H1 (cell line): ENCODE data around the gene TPP1. TPM values are rescaled to one million over a fixed set of nuclear protein-coding genes. Genes with fewer than 3 reads are reported as not detected.

ENCODE experiments used
- CTCF ChIA-PET: fragments of 300-600 bp; sonication (Branson Sonifier 250); formaldehyde crosslinking; loops from one replicate; lab custom pipeline; 2021; ENCODE audit not compliant: partially characterized antibody; lab: Charles Lee
- POLR2A ChIA-PET: fragments of 300-600 bp; sonication (Branson Sonifier 250); formaldehyde crosslinking; loops from one replicate; lab custom pipeline; 2021; ENCODE audit warnings: inconsistent platforms; ENCODE audit not compliant: partially characterized antibody; lab: Charles Lee
- DNase-seq, 2 experiments: peaks; one replicate each; pipeline versions ENCODE4 v3.0.0 to v3.0.0-alpha.2; 2010 to 2022; ENCODE audit warnings: low spot score in 2 of 2, low read depth in 1 of 2, mixed read lengths in 1 of 2
- FAIRE-seq: peaks from 2 replicates; lab custom pipeline; 2011; peaks lifted over from hg19 to GRCh38; lab: Jason Lieb, UNC
- H2AFZ ChIP-seq: 2 replicates; pipeline ENCODE4 v1.8.1; 2012; ENCODE audit warnings: low read length, inconsistent platforms
- H2AK5ac ChIP-seq: 2 replicates; pipeline ENCODE4 v1.6.1; 2013; ENCODE audit warnings: low read depth, low read length
- H2BK120ac ChIP-seq: replicated peaks from 2 replicates; pipeline ENCODE3; 2013; ENCODE audit warnings: low read depth, low read length, inconsistent platforms
- H2BK12ac ChIP-seq: 2 replicates; pipeline ENCODE4 v1.6.1; 2013; ENCODE audit warnings: low read depth, low read length
- H2BK15ac ChIP-seq: 2 replicates; pipeline ENCODE4 v1.6.1; 2013; ENCODE audit warnings: low read length
- H2BK20ac ChIP-seq: 2 replicates; pipeline ENCODE4 v1.6.1; 2013; ENCODE audit warnings: low read length
- H2BK5ac ChIP-seq: 2 replicates; pipeline ENCODE4 v1.6.1; 2013; ENCODE audit warnings: low read depth, low read length
- H3K14ac ChIP-seq: 2 replicates; pipeline ENCODE4 v1.6.1; 2013; ENCODE audit warnings: inconsistent platforms; ENCODE audit not compliant: insufficient read length
- H3K18ac ChIP-seq: 2 replicates; pipeline ENCODE4 v1.6.1; 2013; ENCODE audit warnings: low read length; ENCODE audit errors: extremely low read depth
- H3K23ac ChIP-seq: 2 replicates; pipeline ENCODE4 v1.6.1; 2013; ENCODE audit warnings: inconsistent platforms; ENCODE audit not compliant: insufficient read length
- H3K23me2 ChIP-seq: 2 replicates; pipeline ENCODE4 v1.6.1; 2013; ENCODE audit warnings: low read depth, low read length
- H3K27ac ChIP-seq: 2 replicates; pipeline ENCODE4 v1.6.1; 2011; ENCODE audit warnings: low read depth, low read length, inconsistent platforms
- H3K27me3 ChIP-seq, 4 experiments: replicated peaks in 1 of 4; 1 replicate in 1 of 4; 2 replicates in 3 of 4; pipeline versions ENCODE4 v1.6.1 to v1.8.1; 2011 to 2013; ENCODE audit warnings: low read length in 3 of 4, mild to moderate bottlenecking in 3 of 4, inconsistent platforms in 2 of 4, mixed read lengths in 2 of 4, moderate library complexity in 1 of 4; ENCODE audit not compliant: control insufficient read depth in 3 of 4, insufficient read depth in 3 of 4; ENCODE audit errors: extremely low read depth in 1 of 4
- H3K36me3 ChIP-seq, 4 experiments: 2 replicates each; pipeline versions ENCODE4 v1.6.1 to v1.8.1; 2011 to 2013; ENCODE audit warnings: mild to moderate bottlenecking in 4 of 4, low read length in 3 of 4, moderate library complexity in 2 of 4, control low read depth in 1 of 4, inconsistent platforms in 1 of 4; ENCODE audit not compliant: insufficient read depth in 4 of 4, control insufficient read depth in 2 of 4
- H3K4ac ChIP-seq: replicated peaks from 2 replicates; pipeline ENCODE3; 2013; ENCODE audit warnings: low read length, low read depth, mixed read lengths, inconsistent platforms; ENCODE audit not compliant: insufficient read length
- H3K4me1 ChIP-seq, 4 experiments: replicated peaks in 1 of 4; 1 replicate in 1 of 4; 2 replicates in 3 of 4; pipeline versions ENCODE4 v1.6.1 to v1.8.1; 2011 to 2013; ENCODE audit warnings: low read length in 3 of 4, inconsistent platforms in 2 of 4, mixed read lengths in 1 of 4; ENCODE audit not compliant: insufficient read depth in 4 of 4, control insufficient read depth in 3 of 4
- H3K4me2 ChIP-seq, 2 experiments: 2 replicates each; pipeline versions ENCODE4 v1.6.1 to v1.8.1; 2011 to 2013; ENCODE audit warnings: low read depth in 2 of 2, low read length in 2 of 2, control low read depth in 1 of 2, inconsistent platforms in 1 of 2, mild to moderate bottlenecking in 1 of 2; ENCODE audit not compliant: insufficient read depth in 1 of 2
- H3K4me3 ChIP-seq, 4 experiments: fragments of 200-600, 300-600 bp in 1 of 4; sonication (generic), shearing (Covaris generic), sonication (Bioruptor Twin) in 1 of 4; 2 replicates each; pipeline versions ENCODE4 v1.5.1 to v1.8.1; 2011 to 2016; ENCODE audit warnings: low read length in 4 of 4, low read depth in 3 of 4, control low read depth in 2 of 4, inconsistent platforms in 2 of 4, mild to moderate bottlenecking in 2 of 4, mixed read lengths in 1 of 4, moderate library complexity in 1 of 4; ENCODE audit not compliant: insufficient read depth in 2 of 4; ENCODE audit errors: extremely low read depth in 1 of 4
- H3K56ac ChIP-seq: replicated peaks from 2 replicates; pipeline ENCODE3; 2013; ENCODE audit warnings: low read depth, mild to moderate bottlenecking, mixed read lengths, low read length, inconsistent platforms; ENCODE audit not compliant: insufficient read length
- H3K79me1 ChIP-seq: 2 replicates; pipeline ENCODE4 v1.6.1; 2013; ENCODE audit warnings: low read depth, low read length, control low read depth
- H3K79me2 ChIP-seq, 2 experiments: 2 replicates each; pipeline versions ENCODE4 v1.6.1 to v1.8.1; 2012 to 2013; ENCODE audit warnings: low read length in 2 of 2, mild to moderate bottlenecking in 2 of 2, inconsistent platforms in 1 of 2; ENCODE audit not compliant: insufficient read depth in 2 of 2, control insufficient read depth in 1 of 2
- H3K9ac ChIP-seq, 4 experiments: replicated peaks in 1 of 4; 1 replicate in 1 of 4; 2 replicates in 3 of 4; pipeline versions ENCODE4 v1.6.1 to v1.8.1; 2011 to 2013; ENCODE audit warnings: low read depth in 3 of 4, low read length in 3 of 4, control low read depth in 2 of 4, mild to moderate bottlenecking in 2 of 4, moderate library complexity in 2 of 4, inconsistent platforms in 1 of 4; ENCODE audit errors: extremely low read depth in 1 of 4
- H3K9me3 ChIP-seq, 2 experiments: 2 replicates each; pipeline versions ENCODE4 v1.6.1 to v1.8.1; 2012 to 2013; ENCODE audit warnings: mild to moderate bottlenecking in 2 of 2, moderate library complexity in 2 of 2, control low read depth in 1 of 2, inconsistent platforms in 1 of 2, low read depth in 1 of 2, low read length in 1 of 2, mixed read lengths in 1 of 2; ENCODE audit not compliant: insufficient read depth in 2 of 2
- H4K20me1 ChIP-seq, 2 experiments: replicated peaks in 1 of 2; 2 replicates each; pipeline versions ENCODE3 to v1.8.1; 2011 to 2013; ENCODE audit warnings: inconsistent platforms in 2 of 2, low read length in 2 of 2, mild to moderate bottlenecking in 1 of 2; ENCODE audit not compliant: insufficient read depth in 2 of 2, control insufficient read depth in 1 of 2
- H4K5ac ChIP-seq: 2 replicates; pipeline ENCODE4 v1.6.1; 2013; ENCODE audit warnings: low read length, low read depth, mixed read lengths, inconsistent platforms; ENCODE audit not compliant: insufficient read length
- H4K8ac ChIP-seq: 2 replicates; pipeline ENCODE4 v1.8.0; 2013; ENCODE audit warnings: mild to moderate bottlenecking, moderate library complexity, low read length, inconsistent platforms; ENCODE audit not compliant: insufficient read depth; ENCODE audit errors: extremely low read depth
- H4K91ac ChIP-seq: replicated peaks from 2 replicates; pipeline ENCODE3; 2013; ENCODE audit warnings: low read length, mixed read lengths, inconsistent platforms; ENCODE audit not compliant: insufficient read length
- ASH2L ChIP-seq: fragments of 200-600, 300-600 bp; sonication (generic); IDR thresholded peaks from one replicate; pipeline ENCODE4 v1.7.1; 2017; ENCODE audit warnings: low read length
- CREB1 ChIP-seq: IDR thresholded peaks from 2 replicates; pipeline ENCODE4 v1.6.1; 2012; ENCODE audit warnings: inconsistent platforms
- EGR1 ChIP-seq: IDR thresholded peaks from 2 replicates; pipeline ENCODE4 v1.6.1; 2011; ENCODE audit warnings: low read depth, low read length, borderline replicate concordance
- KDM4A ChIP-seq: IDR thresholded peaks from one replicate; pipeline ENCODE4 v1.7.1; 2012; ENCODE audit warnings: low read depth, mild to moderate bottlenecking, moderate library complexity, low read length, inconsistent platforms; ENCODE audit not compliant: severe bottlenecking
- MAFK ChIP-seq: IDR thresholded peaks from 2 replicates; pipeline ENCODE4 v1.6.1; 2012; ENCODE audit warnings: low read depth, mild to moderate bottlenecking, improper control_type of control experiment, low read length
- RBBP5 ChIP-seq: IDR thresholded peaks from 2 replicates; pipeline ENCODE4 v1.7.1; 2012; ENCODE audit warnings: low read depth, mild to moderate bottlenecking, inconsistent platforms, low read length, moderate library complexity, borderline replicate concordance
- SIN3A ChIP-seq, 2 experiments: IDR thresholded peaks in 1 of 2; conservative IDR thresholded peaks in 1 of 2; 2 replicates each; pipeline ENCODE4 v1.6.1; 2011 to 2012; ENCODE audit warnings: low read length in 2 of 2, improper control_type of control experiment in 1 of 2, low read depth in 1 of 2, mild to moderate bottlenecking in 1 of 2
- SIX5 ChIP-seq: IDR thresholded peaks from 2 replicates; pipeline ENCODE4 v1.6.1; 2011; ENCODE audit warnings: mild to moderate bottlenecking, low read depth, low read length
- SP4 ChIP-seq: IDR thresholded peaks from 2 replicates; pipeline ENCODE4 v1.6.1; 2012; ENCODE audit warnings: low read length, inconsistent platforms
- TAF7 ChIP-seq: optimal IDR thresholded peaks from 2 replicates; pipeline ENCODE3; 2011; ENCODE audit warnings: low read depth, mild to moderate bottlenecking, inconsistent platforms, low read length, moderate library complexity, borderline replicate concordance
- TBP ChIP-seq: IDR thresholded peaks from 2 replicates; pipeline ENCODE4 v1.6.1; 2011; ENCODE audit warnings: low read depth, low read length, improper control_type of control experiment
- YY1 ChIP-seq: IDR thresholded peaks from 2 replicates; pipeline ENCODE4 v1.6.1; 2011; ENCODE audit warnings: low read depth, mild to moderate bottlenecking, low read length
- ZNF274 ChIP-seq: IDR thresholded peaks from 2 replicates; pipeline ENCODE4 v1.7.0; 2012; ENCODE audit warnings: low read length, borderline replicate concordance; ENCODE audit errors: extremely low read depth
- WGBS, 2 experiments: shearing (Covaris generic) in 1 of 2; methylation state at CpG; one replicate each; pipeline versions ENCODE4 v1.1.6 to v1.1.7; 2013 to 2015; ENCODE audit warnings: low lambda C conversion rate in 2 of 2, mixed read lengths in 2 of 2, inconsistent platforms in 1 of 2, low coverage in 1 of 2, missing lambda C conversion rate in 1 of 2; ENCODE audit not compliant: insufficient replicate concordance in 2 of 2, insufficient coverage in 1 of 2, insufficient read length in 1 of 2; ENCODE audit errors: extremely low coverage in 1 of 2, missing lambda C conversion rate in 1 of 2; 5-methylcytosine and 5-hydroxymethylcytosine counted together
- polyA plus RNA-seq, 7 experiments: library from polyadenylated mRNA; depleted of rRNA in 3 of 7; stranded (reverse) in 5 of 7; unstranded in 2 of 7; fragments of >200 nt in 5 of 7; fragments of 200-250 nt in 2 of 7; gene quantifications; 1 replicate in 5 of 7; 2 replicates in 1 of 7; 4 replicates in 1 of 7; pipeline versions ENCODE4 v1.2.1 to v1.2.3, GENCODE V29; 2011 to 2013; ENCODE audit warnings: missing spikeins in 2 of 7, mixed read lengths in 2 of 7
- total RNA-seq: library from RNA; stranded (reverse); fragmentation: NEBNext Ultra II Directional; extraction: Animal tissue kit (Norgen Biotek cat#: 25700); gene quantifications from 2 replicates; pipeline ENCODE4 v1.2.1, GENCODE V29; 2021

Gene TPP1
- total and polyA plus RNA-seq, 2 of the 8 experiments (the other 6 are each of a cell fraction or from before 2014, with no cell fraction given): 36.1 to 77.5 TPM

DNA sequence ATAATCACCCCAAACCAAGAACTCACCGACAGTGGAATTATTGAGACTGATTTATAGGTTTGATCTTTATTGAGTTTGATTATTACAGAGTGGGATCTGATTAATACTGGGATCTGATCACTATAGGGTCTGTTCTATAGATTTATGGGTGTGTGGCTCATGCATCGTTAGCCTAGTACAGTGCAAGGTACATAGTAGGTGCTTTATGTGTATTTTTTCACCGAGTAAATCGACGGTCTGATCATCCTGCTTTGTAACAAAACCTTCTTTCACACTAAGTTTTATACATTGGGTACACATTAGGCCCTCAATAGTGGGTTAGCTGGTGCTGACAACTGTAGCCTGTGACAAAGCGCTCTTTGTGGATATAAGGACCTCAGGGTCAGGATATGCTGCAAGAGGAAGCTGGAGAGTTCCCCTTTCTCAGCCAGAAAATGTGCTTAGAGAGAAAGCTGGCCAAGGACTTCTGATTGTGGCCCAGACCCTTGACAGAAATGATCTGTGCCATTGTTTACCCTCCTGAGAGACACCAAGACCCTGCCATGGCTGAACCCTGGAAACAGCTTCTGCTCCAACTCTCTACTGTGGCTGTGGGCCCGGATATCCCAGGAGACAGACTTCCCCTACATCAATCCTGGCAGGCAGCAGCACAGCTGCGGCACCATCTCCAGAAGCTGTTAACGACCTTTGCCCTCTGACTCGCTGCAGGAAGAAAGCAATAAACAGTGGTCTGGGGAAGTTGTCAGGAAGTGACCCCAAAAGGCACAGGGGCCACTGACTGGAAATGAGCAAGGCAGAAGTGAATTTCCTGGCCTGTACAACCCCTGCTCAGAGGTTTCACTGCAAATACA, 16.1 kb upstream of the TPP1 start:
- 84% methylated on average over 10 of the region's 10 CpGs; no CpG with 5 or more reads in 1 of the 2 experiments for WGBS, 2 experiments

More for the DNA sequence above, 16.1 kb upstream of the TPP1 start:
- no peak overlapping the region for H2AFZ ChIP-seq
- no peak overlapping the region for H2BK20ac ChIP-seq
- H3K23me2 ChIP-seq: peaks cover 5% of the 10 kb centered on the region
- no peak overlapping the region for H2BK15ac ChIP-seq
- no peaks in the 10 kb centered on the region for H3K79me1 ChIP-seq
- no peak for DNase-seq
- H3K9me3 ChIP-seq: no peaks in the 10 kb centered on the region
- H4K20me1 ChIP-seq: peaks cover 1 to 7% of the 10 kb centered on the region in 2 experiments
- no peak overlapping the region for H3K4me3 ChIP-seq
- H2AK5ac ChIP-seq: no peak overlapping the region
- no peak overlapping the region for H3K56ac ChIP-seq
- TF ChIP-seq RBBP5 (no peak), YY1 (no peak), SIX5 (no peak), SP4 (no peak), SIN3A (conservative IDR thresholded peaks at IDR 0.05 in 1 of 2, IDR thresholded peaks at IDR 0.05 in 1 of 2; ENCODE audit: low read depth in 1 of 2, low read length in 2 of 2) (no peak), CREB1 (no peak), ZNF274 (no peak), MAFK (no peak), KDM4A (no peak), TBP (no peak), ASH2L (no peak), EGR1 (no peak), TAF7 (no peak)
- H3K27ac ChIP-seq: no peak overlapping the region
- no peak overlapping the region for H3K18ac ChIP-seq
- no peaks in the 10 kb centered on the region for H3K79me2 ChIP-seq
- H4K8ac ChIP-seq: no peak overlapping the region
- H2BK12ac ChIP-seq: no peak overlapping the region
- peaks cover 0 to 3% (median 0%) of the 10 kb centered on the region in 4 experiments; a peak in 2 of 7 replicates for H3K4me1 ChIP-seq
- no peak for FAIRE-seq
- no peak overlapping the region for H4K91ac ChIP-seq
- H3K9ac ChIP-seq: no peak overlapping the region
- H4K5ac ChIP-seq: no peak overlapping the region
- H3K23ac ChIP-seq: no peak overlapping the region
- ChIA-PET POLR2A (interaction anchor here (0.6 to 1.3 kb wide), 5 partner anchors 12 to 253 kb away, joined by 3 to 5 read pairs (median 3); partner anchors contain the start of genes MRPL17 and TAF10), CTCF (interaction anchor here (0.6 to 1.7 kb wide), 4 partner anchors 16 to 66 kb away, joined by 3 to 7 read pairs (median 5); partner anchors contain the start of gene TPP1)
- peaks cover 5 to 22% (median 17%) of the 10 kb centered on the region in 4 experiments for H3K27me3 ChIP-seq
- H2BK120ac ChIP-seq: no peak overlapping the region
- H3K4ac ChIP-seq: no peak overlapping the region
- H3K14ac ChIP-seq: no peak overlapping the region
- H2BK5ac ChIP-seq: no peak overlapping the region
- H3K36me3 ChIP-seq: no peaks in the 10 kb centered on the region; a peak in 1 of 8 replicates
- H3K4me2 ChIP-seq: no peak overlapping the region
